Muscle of leg (tissue), 16 donors: Measurements from ENCODE around the gene NKX6-2. TPM values are rescaled to one million over a fixed set of nuclear protein-coding genes. Genes with fewer than 3 reads are reported as not detected.

Source experiments
- DNase-seq: peaks from one replicate; pipeline ENCODE4 v3.0.0; 2013
- H3K27ac ChIP-seq: one replicate; pipeline ENCODE4 v1.5.1; 2013; ENCODE audit warnings: mild to moderate bottlenecking, low read length, control low read depth
- H3K27me3 ChIP-seq: one replicate; pipeline ENCODE4 v1.6.1; 2013; ENCODE audit warnings: low read length; ENCODE audit not compliant: control insufficient read depth, insufficient read depth
- H3K36me3 ChIP-seq: one replicate; pipeline ENCODE4 v1.6.1; 2013; ENCODE audit warnings: low read length; ENCODE audit not compliant: control insufficient read depth, insufficient read depth
- H3K4me1 ChIP-seq: one replicate; pipeline ENCODE4 v1.6.1; 2013; ENCODE audit warnings: low read length; ENCODE audit not compliant: control insufficient read depth, insufficient read depth
- H3K4me3 ChIP-seq: one replicate; pipeline ENCODE4 v1.5.1; 2013; ENCODE audit warnings: low read length, control low read depth
- H3K9me3 ChIP-seq: replicated peaks from 2 replicates; pipeline ENCODE4 v1.6.1; 2013; ENCODE audit warnings: low read depth, low read length; ENCODE audit not compliant: control insufficient read depth
- WGBS: methylation state at CpG from one replicate; pipeline ENCODE4 v1.1.5; 2013; ENCODE audit warnings: missing lambda C conversion rate; ENCODE audit not compliant: insufficient coverage; 5-methylcytosine and 5-hydroxymethylcytosine counted together
- long read RNA-seq, 11 donors: transcript quantifications; one replicate each; lab custom pipeline, GENCODE V29; 2026
- polyA plus RNA-seq, 8 donors: library from polyadenylated mRNA; unstranded; fragments of 120-200 nt; gene quantifications; one replicate each; pipeline versions ENCODE4 v1.2.1 to v1.2.3, GENCODE V29; 2013; ENCODE audit warnings: inconsistent platforms in 1 of 8, low replicate concordance in 1 of 8; ENCODE audit not compliant: insufficient read length in 8 of 8, insufficient read depth in 1 of 8
- total RNA-seq: library from RNA; stranded (reverse); fragments of 120-200 nt; gene quantifications from one replicate; pipeline ENCODE4 v1.2.4, GENCODE V29; 2013

NKX6-2 gene
- not detected for total RNA-seq
- polyA plus RNA-seq, result 10 to 100 TPM in 1 of 8 donors, 1 to 10 TPM in 7; 4.6 to 15.5 (median 7.0) TPM
- long read RNA-seq, donor 1, result 0 reads
- long read RNA-seq, donor 2, result 0 reads
- long read RNA-seq, donor 3, result 0 reads
- long read RNA-seq, donor 4, result 0 reads
- long read RNA-seq, donor 5, result 0 reads
- long read RNA-seq, donor 6, partial matches to known transcripts, result 0 of 1 reads
- long read RNA-seq, donor 6, other reads (novel, unspliced or antisense), result 0 of 1 reads
- long read RNA-seq, donor 7, result 0 reads
- long read RNA-seq, donor 8, result 0 reads
- long read RNA-seq, donor 9, result 0 reads
- long read RNA-seq, donor 10, partial matches to known transcripts, result 8 of 8 reads
- long read RNA-seq, donor 10, other reads (novel, unspliced or antisense), result 0 of 8 reads
- long read RNA-seq, donor 11, result 0 reads

DNA sequence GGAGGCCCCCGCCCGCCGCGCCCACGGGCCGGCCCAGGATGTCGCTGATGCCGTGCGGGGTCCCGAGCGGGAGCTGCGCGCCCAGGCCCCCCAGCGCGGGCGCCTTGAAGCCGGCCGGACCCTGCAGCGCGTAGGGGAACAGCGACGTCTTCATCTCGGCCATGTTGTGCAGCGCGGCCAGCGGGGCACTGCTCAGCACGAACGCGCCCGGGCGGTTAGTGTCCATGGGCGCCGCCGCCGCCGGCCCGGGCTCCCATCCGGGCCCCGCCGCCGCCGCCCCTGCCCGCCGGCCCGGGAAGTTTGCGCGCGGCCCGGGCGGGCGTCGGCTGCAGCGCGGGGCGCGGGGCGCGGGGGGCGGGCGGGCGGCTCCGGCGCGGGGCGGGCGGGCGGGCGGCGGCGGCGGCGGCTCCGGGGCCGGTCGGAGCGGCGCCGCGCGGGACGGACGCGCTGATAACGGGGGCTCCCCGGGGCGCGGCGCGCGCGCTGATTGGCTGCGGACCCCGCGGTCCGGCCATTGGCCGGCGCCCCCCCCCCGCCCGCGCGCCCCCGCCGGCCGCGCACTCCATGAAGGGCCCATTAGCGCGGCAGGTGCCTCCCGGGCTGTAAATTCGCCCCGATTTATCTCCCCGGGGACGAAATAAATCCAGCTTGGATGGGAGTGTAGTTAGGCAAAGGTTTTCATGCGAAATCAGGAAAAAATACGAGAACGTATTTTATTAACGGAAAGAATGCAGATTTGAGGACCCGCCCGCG lies at the start of gene NKX6-2:
NKX6-2 (minus strand) TSS at position 425 of the 753 bp plus-strand sequence; CDS start at position 226, 199 bp downstream.
- no peak for DNase-seq
- H3K4me3 ChIP-seq, result no peak within 1 kb of the TSS
- peaks cover 14% of the 10 kb centered on the region for H3K36me3 ChIP-seq
- peaks cover 15% of the 10 kb centered on the region for H3K4me1 ChIP-seq
- H3K27ac ChIP-seq, result no peak within 1 kb of the TSS
- H3K9me3 ChIP-seq, result no peaks in the 10 kb centered on the region
- under 1% methylated on average over 71 of the region's 119 CpGs for WGBS
- H3K27me3 ChIP-seq, result peaks cover 87% of the 10 kb centered on the region

DNA sequence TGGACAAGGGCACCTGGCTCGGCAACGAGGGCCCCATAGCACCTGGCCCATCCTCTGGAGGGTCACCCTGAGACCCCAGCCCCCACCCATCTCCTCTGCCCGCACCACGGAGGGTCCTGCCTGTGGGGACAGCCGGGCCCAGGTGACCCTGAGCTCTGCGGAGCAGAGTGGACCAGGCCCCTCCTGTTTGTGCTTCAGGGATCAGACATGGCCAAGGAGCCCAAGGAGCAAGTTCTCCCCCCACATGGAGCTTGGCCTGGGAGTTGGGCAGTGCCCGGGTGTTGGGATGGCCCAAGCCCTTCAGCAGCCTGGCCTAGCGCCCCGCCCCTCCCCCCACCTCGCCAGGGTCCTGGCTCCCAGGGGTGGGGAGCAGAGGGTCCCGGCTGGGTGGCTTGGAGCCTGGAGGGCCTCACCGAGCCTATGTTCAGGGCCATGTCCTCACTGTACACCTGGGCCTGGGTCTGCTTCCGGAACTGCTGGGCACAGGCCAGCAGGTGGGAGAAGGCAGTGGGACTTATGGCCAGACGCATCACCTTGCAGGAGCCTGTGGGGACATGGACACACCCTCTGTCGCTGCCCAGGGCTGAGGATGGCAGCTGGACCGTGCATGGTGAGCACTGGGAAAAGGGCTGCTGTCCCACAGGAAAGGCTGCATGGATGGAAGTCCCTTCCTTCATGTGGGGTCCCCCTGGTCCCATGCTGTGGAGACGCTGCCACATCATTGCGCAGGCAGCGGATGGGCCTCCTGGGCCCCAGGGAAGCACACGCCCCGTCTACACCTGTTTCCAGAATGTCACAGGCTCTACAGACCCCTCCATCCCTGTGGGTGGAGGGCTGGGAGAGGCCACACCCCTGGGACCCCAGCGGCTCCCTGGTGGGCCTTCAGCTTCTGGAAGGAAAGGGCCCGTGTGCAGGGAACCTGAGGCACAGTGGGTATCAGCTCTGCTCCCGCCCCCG lies 49.2 kb upstream of the NKX6-2 start:
- H3K4me1 ChIP-seq, result peaks cover 9% of the 10 kb centered on the region
- no peaks in the 10 kb centered on the region for H3K9me3 ChIP-seq
- no peak overlapping the region for H3K4me3 ChIP-seq
- no peak overlapping the region for H3K27ac ChIP-seq
- H3K36me3 ChIP-seq, result no peaks in the 10 kb centered on the region
- DNase-seq, result no peak
- peaks cover 37% of the 10 kb centered on the region for H3K27me3 ChIP-seq
- 84% methylated on average over 11 of the region's 25 CpGs for WGBS

DNA sequence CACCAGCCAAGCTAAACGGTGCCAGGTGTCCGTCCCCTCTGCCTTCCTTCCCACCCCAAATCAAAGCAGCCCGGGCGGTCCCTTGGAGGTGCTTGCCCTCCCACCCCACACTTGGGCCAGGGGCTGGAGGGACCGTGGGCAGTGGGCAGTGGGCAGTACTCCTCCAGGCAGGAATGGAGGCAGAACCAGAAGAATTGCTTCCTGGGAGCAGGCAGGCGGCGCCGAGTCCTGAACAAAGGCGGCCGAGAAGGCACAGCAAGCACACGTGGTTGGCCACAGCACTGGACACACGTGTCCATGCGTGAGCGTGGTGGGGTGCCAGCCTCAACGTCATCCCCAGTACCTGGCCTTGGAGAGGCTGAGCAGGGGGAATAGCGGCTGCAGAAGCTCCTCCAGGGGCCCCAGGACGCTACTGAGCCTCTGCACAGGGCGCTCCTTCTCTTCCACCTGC lies 48.4 kb upstream of the NKX6-2 start:
- 84% methylated on average over 15 of the region's 18 CpGs for whole genome bisulfite sequencing
- Histone ChIP-seq H3K4me1 (peaks cover 9% of the 10 kb centered on the region), H3K4me3 (no peak overlapping the region), H3K27me3 (peaks cover 37% of the 10 kb centered on the region), H3K9me3 (no peaks in the 10 kb centered on the region), H3K27ac (no peak overlapping the region), H3K36me3 (no peaks in the 10 kb centered on the region)
- DNase-seq, result no peak

DNA sequence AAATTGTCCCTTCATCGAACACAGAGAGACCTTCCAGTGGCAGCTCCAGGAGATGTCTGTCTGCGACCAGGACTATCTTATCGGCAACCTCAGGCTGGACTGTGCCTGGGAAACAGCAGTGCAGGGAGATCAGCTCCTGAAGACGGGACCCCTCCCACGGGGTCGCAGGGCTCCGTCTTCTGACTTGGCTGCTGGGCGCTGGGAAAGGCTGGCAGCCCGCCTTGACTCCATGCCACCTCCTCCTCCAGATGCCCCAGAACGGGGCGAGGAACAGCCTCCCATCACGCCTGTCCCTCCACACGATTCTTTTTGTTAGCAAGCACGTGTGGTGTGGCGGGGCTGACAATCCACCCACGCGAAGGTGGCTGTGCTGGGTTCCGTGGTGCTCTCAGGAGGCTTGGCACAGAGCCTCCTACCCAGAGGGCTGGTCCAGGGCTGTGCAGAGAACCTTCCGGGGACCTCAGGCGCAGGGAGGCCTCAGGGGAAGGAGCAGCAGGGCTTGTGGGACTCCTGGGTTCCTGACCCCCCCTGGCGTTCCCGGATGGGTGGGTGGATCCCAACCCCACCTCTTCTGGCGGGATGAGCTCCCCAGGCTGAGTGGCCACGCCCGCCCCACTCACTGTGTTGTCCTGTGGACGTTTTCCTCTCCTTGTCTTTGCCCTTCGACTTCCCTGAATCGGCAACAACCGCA lies 47.6 kb upstream of the NKX6-2 start:
- no peaks in the 10 kb centered on the region for H3K36me3 ChIP-seq
- peaks cover 9% of the 10 kb centered on the region for H3K4me1 ChIP-seq
- DNase-seq, result no peak
- no peaks in the 10 kb centered on the region for H3K9me3 ChIP-seq
- peaks cover 38% of the 10 kb centered on the region for H3K27me3 ChIP-seq
- WGBS, result 75% methylated on average over 29 of the region's 29 CpGs
- H3K27ac ChIP-seq, result no peak overlapping the region
- H3K4me3 ChIP-seq, result no peak overlapping the region

DNA sequence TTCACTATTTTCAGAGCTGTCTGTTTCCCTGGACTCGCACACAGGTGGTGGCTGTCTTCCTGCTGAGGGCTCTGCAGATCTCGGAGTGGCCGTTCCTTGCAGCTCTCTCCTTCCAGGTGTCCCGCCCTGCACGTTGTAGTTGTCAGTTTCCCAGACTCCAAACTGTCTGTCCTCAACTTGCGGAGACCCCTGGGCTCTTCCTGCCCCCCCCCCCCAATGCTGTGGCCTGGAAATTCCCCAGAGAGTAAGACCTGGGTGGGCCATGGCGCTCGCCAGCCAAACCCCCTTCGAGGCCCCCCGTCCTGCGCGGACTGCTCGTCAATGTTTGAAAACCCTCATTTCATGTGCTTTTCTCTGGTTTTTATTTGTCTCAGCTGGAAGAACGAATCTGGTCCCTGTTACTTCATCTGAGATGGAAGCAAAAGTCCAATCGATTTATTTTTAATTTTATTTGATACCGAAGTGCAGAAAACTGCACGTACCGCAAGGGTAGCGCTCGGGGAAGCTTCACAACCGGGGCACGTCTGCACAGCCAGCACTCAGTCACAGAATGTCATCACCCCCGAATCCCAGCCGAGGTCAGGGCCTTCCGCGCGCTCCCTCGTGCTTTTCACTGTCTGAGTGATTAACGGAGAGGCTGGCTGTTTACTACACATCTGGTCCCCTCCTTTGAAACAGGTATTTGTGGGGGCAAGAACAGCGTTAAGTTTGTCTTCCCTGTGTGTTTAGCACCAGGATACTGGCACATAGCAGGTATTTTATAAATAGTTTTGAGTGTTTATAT lies 46.4 kb upstream of the NKX6-2 start:
- no peaks in the 10 kb centered on the region for H3K36me3 ChIP-seq
- no peak for DNase-seq
- H3K4me1 ChIP-seq, result peaks cover 9% of the 10 kb centered on the region
- no peak overlapping the region for H3K4me3 ChIP-seq
- H3K9me3 ChIP-seq, result no peaks in the 10 kb centered on the region
- 18% methylated on average over 22 of the region's 30 CpGs for WGBS
- H3K27me3 ChIP-seq, result peaks cover 39% of the 10 kb centered on the region
- no peak overlapping the region for H3K27ac ChIP-seq

DNA sequence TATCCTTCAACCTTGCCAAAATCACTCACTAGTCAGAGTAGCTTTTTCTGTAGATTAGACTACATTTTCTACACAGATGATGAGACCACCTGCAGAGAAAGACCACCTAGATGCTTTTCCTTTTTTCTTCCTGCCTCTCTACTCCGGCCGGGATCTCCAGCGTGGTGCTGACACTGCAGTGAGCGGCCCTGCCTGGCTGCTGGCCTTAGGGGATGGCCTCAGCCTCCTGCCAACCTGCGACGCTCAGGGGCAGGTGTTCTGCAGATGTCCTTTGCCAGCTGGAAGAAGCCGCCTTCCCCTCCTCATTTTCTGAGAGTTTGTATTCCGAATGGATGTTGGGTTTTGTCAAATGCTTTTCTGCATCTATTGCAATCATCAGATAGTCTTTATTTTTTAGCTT lies 43.5 kb upstream of the NKX6-2 start:
- Histone ChIP-seq H3K4me3 (no peak overlapping the region), H3K36me3 (no peaks in the 10 kb centered on the region), H3K27ac (no peak overlapping the region), H3K27me3 (peaks cover 32% of the 10 kb centered on the region), H3K9me3 (no peaks in the 10 kb centered on the region), H3K4me1 (no peaks in the 10 kb centered on the region)
- 49% methylated on average over 5 of the region's 8 CpGs for WGBS
- DNase-seq, result no peak

DNA sequence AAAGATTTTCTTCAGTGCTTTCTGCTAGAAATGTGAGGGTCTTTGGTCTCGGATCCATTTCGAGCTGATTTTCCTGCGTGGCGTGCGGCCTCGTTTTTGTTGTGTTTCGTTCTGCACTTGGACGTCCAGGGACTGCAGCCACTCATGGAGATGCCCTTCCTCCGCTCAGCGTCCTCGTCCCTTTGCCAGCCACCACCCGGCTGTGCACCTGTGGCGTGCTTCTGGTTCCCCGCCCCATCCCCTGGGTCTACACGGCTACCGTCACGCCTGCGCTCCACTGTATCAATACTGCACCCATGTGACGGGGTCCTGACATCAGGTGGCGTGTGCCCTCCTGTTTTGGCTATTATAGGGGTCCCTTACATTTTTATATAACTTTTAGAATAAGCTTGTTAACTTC lies 42.7 kb upstream of the NKX6-2 start:
- H3K36me3 ChIP-seq, result no peaks in the 10 kb centered on the region
- peaks cover 27% of the 10 kb centered on the region for H3K27me3 ChIP-seq
- no peak overlapping the region for H3K27ac ChIP-seq
- H3K4me1 ChIP-seq, result no peaks in the 10 kb centered on the region
- no peak overlapping the region for H3K4me3 ChIP-seq
- DNase-seq, result no peak
- H3K9me3 ChIP-seq, result no peaks in the 10 kb centered on the region
- 85% methylated on average over 13 of the region's 20 CpGs for WGBS

DNA sequence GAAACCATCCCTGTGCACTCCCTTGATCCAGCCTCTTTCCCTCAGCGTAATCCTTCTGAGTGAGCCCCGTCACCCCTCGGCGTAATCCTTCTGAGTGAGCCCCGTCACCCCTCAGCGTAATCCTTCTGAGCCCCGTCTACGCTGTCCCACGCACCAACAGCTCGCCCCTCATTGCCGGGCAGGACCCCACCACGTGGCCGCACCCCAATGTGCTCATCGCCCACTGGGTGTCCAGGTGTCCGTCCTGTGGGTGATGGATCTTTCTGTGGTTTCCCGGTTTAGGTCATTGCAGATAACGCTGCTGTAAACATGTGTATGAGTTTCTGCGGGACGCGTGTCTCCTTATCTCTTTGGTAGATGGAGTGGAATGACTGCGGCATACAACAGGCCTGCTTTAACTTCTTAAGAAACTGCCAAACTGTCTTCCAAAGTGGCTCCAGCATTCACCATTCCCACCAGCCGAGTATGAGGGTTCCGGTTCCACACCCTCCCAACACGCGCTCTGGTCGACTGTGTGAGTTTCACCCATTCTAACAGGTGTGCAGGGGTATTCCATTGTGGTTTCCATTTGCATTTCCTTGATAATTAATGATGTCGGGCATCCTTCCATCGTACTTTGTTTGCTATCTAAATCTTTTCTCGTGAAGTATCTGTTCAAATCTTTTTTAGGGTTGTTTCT lies 42.1 kb upstream of the NKX6-2 start:
- Histone ChIP-seq H3K4me1 (no peaks in the 10 kb centered on the region), H3K9me3 (no peaks in the 10 kb centered on the region), H3K27ac (no peak overlapping the region), H3K36me3 (no peaks in the 10 kb centered on the region), H3K27me3 (peaks cover 22% of the 10 kb centered on the region), H3K4me3 (no peak overlapping the region)
- DNase-seq, result no peak
- 90% methylated on average over 17 of the region's 29 CpGs for WGBS
